Stromal cell of bone marrow (primary cell): ENCODE results near the gene DENND5A.

Source experiments
- DNase-seq: peaks from one replicate; pipeline ENCODE4 v3.0.0-alpha.2; 2012; ENCODE audit warnings: low read depth

Gene DENND5A

GRCh38 chr11:9265211-9266131 lies at the start of gene DENND5A:
Gene DENND5A, minus strand, starts transcription at chr11:9265350. Its CDS starts 281 bp downstream, at chr11:9265069.
- DNase-seq: peak; percentile 74

- peak; percentile 98 for DNase-seq
These were observed 49.3 kb upstream of the DENND5A start, which contains the start of gene TMEM41B for GRCh38 chr11:9314291-9315077. Gene TMEM41B, minus strand, starts transcription at chr11:9314593. Its CDS starts 152 bp downstream, at chr11:9314441.

- DNase-seq: no peak
These were observed 48.6 kb upstream of the DENND5A start for GRCh38 chr11:9313648-9314290.

GRCh38 chr11:9310485-9311090 lies 45.4 kb upstream of the DENND5A start:
- DNase-seq: no peak

GRCh38 chr11:9304178-9304577 lies 39.0 kb upstream of the DENND5A start:
- DNase-seq: no peak

GRCh38 chr11:9302448-9302847 lies 37.3 kb upstream of the DENND5A start:
- no peak for DNase-seq

- DNase-seq: no peak
These were observed 36.6 kb upstream of the DENND5A start for GRCh38 chr11:9301720-9302119.

GRCh38 chr11:9293646-9294045 lies 28.5 kb upstream of the DENND5A start:
- no peak for DNase-seq

- no peak for DNase-seq
These were observed 20.9 kb upstream of the DENND5A start for GRCh38 chr11:9285850-9286587.

- DNase-seq: peak; percentile 38
These were observed 15.6 kb upstream of the DENND5A start for GRCh38 chr11:9280655-9281301.

GRCh38 chr11:9277176-9277575 lies 12.0 kb upstream of the DENND5A start:
- no peak for DNase-seq

- DNase-seq: no peak
These were observed 11.4 kb upstream of the DENND5A start for GRCh38 chr11:9276571-9276970.

- DNase-seq: no peak
These were observed 9.5 kb upstream of the DENND5A start for GRCh38 chr11:9274499-9275258.

- no peak for DNase-seq
These were observed 8.5 kb upstream of the DENND5A start for GRCh38 chr11:9273376-9274336.

- DNase-seq: no peak
These were observed 4.4 kb upstream of the DENND5A start for GRCh38 chr11:9269492-9270013.

GRCh38 chr11:9267680-9268079 lies 2.5 kb upstream of the DENND5A start:
- no peak for DNase-seq

GRCh38 chr11:9266926-9267325 lies 1.8 kb upstream of the DENND5A start:
- no peak for DNase-seq

GRCh38 chr11:9266132-9266736 lies 1.1 kb upstream of the DENND5A start:
- DNase-seq: no peak
